Measurements from ENCODE around the gene FGL2.
"Not testable (repeated sequence)": the region's sequence is repeated elsewhere in the genome, so short reads cannot be mapped to it uniquely, and the experiment has no call there.

Gene FGL2

GRCh38 chr7:77175274-77175800 lies 24.3 kb downstream of the FGL2 start:
- not testable (repeated sequence) for H3K4me3 ChIP-seq (ENCODE audit: low read depth, low read length, poor library complexity, severe bottlenecking); H3K9ac ChIP-seq (ENCODE audit: low read length); H4K20me1 ChIP-seq (ENCODE audit: insufficient read depth, low read length); H2AFZ ChIP-seq (ENCODE audit: low read length); H3K4me1 ChIP-seq (ENCODE audit: insufficient read depth, low read length, severe bottlenecking); H3K27me3 ChIP-seq (ENCODE audit: insufficient read depth, low read length); H3K9me2 ChIP-seq (ENCODE audit: low read depth, low read length); H3F3A ChIP-seq (ENCODE audit: insufficient read depth, low read length); H3K79me2 ChIP-seq (ENCODE audit: insufficient read depth, low read length); H3K4me2 ChIP-seq (ENCODE audit: low read length); H3K27ac ChIP-seq (ENCODE audit: low read depth, low read length, poor library complexity, severe bottlenecking); H3K36me3 ChIP-seq (ENCODE audit: insufficient read depth, low read length); H3K9me3 ChIP-seq (ENCODE audit: low read length)

GRCh38 chr7:77174418-77174817 lies 25.2 kb downstream of the FGL2 start:
- H3K27me3 ChIP-seq (ENCODE audit: insufficient read depth, low read length); H2AFZ ChIP-seq (ENCODE audit: low read length); H3K9me3 ChIP-seq (ENCODE audit: low read length); H3K4me2 ChIP-seq (ENCODE audit: low read length); H3K79me2 ChIP-seq (ENCODE audit: insufficient read depth, low read length); H3K36me3 ChIP-seq (ENCODE audit: insufficient read depth, low read length); H3K9ac ChIP-seq (ENCODE audit: low read length); H3K4me3 ChIP-seq (ENCODE audit: low read depth, low read length, poor library complexity, severe bottlenecking); H3K4me1 ChIP-seq (ENCODE audit: insufficient read depth, low read length, severe bottlenecking); H3K9me2 ChIP-seq (ENCODE audit: low read depth, low read length); H3K27ac ChIP-seq (ENCODE audit: low read depth, low read length, poor library complexity, severe bottlenecking); H4K20me1 ChIP-seq (ENCODE audit: insufficient read depth, low read length); H3F3A ChIP-seq (ENCODE audit: insufficient read depth, low read length): not testable (repeated sequence)

DNA sequence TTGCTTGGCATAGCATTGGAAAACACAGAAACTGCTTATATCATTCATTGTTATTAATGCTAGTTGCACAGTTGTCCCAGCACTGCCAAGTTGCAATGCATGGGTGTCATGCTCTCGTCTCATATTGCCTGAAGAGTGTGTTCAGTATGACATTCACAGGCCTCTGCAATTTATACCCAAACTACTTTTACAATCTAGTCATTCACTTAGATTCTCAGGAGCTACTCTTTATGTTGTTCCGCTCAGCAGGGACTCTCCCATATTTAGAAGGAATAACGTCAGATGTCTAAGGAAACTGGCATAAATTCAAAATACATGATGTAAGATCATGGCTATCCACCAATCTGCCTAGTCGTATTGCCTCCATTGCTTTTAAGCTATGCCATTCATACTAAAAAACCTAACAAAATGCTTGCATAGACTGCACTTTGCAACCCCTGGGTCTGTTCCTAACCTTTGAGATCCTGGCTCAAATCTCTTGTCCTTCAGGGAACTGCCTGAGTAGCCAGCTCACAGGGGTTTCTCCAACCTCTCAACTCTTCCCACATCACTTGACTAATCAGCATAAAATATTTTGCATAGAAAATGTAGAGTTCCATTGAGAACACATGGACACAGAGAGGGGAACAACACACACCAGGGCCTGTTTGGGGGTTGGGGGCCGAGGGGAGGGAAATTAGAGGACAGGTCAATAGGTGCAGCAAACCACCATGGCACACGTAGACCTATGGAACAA lies 27.0 kb downstream of the FGL2 start:
- not testable (repeated sequence) for H2AFZ ChIP-seq (ENCODE audit: low read length); H3K36me3 ChIP-seq (ENCODE audit: insufficient read depth, low read length); H3K4me1 ChIP-seq (ENCODE audit: insufficient read depth, low read length, severe bottlenecking); H3K27ac ChIP-seq (ENCODE audit: low read depth, low read length, poor library complexity, severe bottlenecking); H3K9ac ChIP-seq (ENCODE audit: low read length); H4K20me1 ChIP-seq (ENCODE audit: insufficient read depth, low read length); H3K9me2 ChIP-seq (ENCODE audit: low read depth, low read length); H3K79me2 ChIP-seq (ENCODE audit: insufficient read depth, low read length); H3K4me2 ChIP-seq (ENCODE audit: low read length); H3K9me3 ChIP-seq (ENCODE audit: low read length); H3F3A ChIP-seq (ENCODE audit: insufficient read depth, low read length); H3K4me3 ChIP-seq (ENCODE audit: low read depth, low read length, poor library complexity, severe bottlenecking); H3K27me3 ChIP-seq (ENCODE audit: insufficient read depth, low read length)

- not testable (repeated sequence) for H3K27ac ChIP-seq (ENCODE audit: low read depth, low read length, poor library complexity, severe bottlenecking); H3K4me3 ChIP-seq (ENCODE audit: low read depth, low read length, poor library complexity, severe bottlenecking); H2AFZ ChIP-seq (ENCODE audit: low read length); H3K9me2 ChIP-seq (ENCODE audit: low read depth, low read length); H3K79me2 ChIP-seq (ENCODE audit: insufficient read depth, low read length); H3K4me2 ChIP-seq (ENCODE audit: low read length); H3K27me3 ChIP-seq (ENCODE audit: insufficient read depth, low read length); H3K9me3 ChIP-seq (ENCODE audit: low read length); H3K36me3 ChIP-seq (ENCODE audit: insufficient read depth, low read length); H3F3A ChIP-seq (ENCODE audit: insufficient read depth, low read length); H3K4me1 ChIP-seq (ENCODE audit: insufficient read depth, low read length, severe bottlenecking); H3K9ac ChIP-seq (ENCODE audit: low read length); H4K20me1 ChIP-seq (ENCODE audit: insufficient read depth, low read length)
Observed at GRCh38 chr7:77171073-77171472, 28.5 kb downstream of the FGL2 start.

- no peaks in the 10 kb centered on the region for H3F3A ChIP-seq (ENCODE audit: insufficient read depth, low read length)
- H3K9ac ChIP-seq (ENCODE audit: low read length) = no peak overlapping the region
- H3K27me3 ChIP-seq (ENCODE audit: insufficient read depth, low read length) = no peaks in the 10 kb centered on the region
- H3K4me2 ChIP-seq (ENCODE audit: low read length) = no peak overlapping the region
- H3K36me3 ChIP-seq (ENCODE audit: insufficient read depth, low read length) = no peaks in the 10 kb centered on the region
- TF ChIP-seq EZH2 (IDR thresholded peaks at IDR 0.05; ENCODE audit: borderline replicate concordance, low read length) (no peak), CTCF (IDR thresholded peaks at IDR 0.05; ENCODE audit: low read length) (no peak)
- no peak overlapping the region for H3K27ac ChIP-seq (ENCODE audit: low read depth, low read length, poor library complexity, severe bottlenecking)
- H4K20me1 ChIP-seq (ENCODE audit: insufficient read depth, low read length) = no peaks in the 10 kb centered on the region
- H3K79me2 ChIP-seq (ENCODE audit: insufficient read depth, low read length) = no peaks in the 10 kb centered on the region
- H3K4me3 ChIP-seq (ENCODE audit: low read depth, low read length, poor library complexity, severe bottlenecking) = no peak overlapping the region
- H3K9me3 ChIP-seq (ENCODE audit: low read length) = no peaks in the 10 kb centered on the region
- no peaks in the 10 kb centered on the region for H3K9me2 ChIP-seq (ENCODE audit: low read depth, low read length)
- H3K4me1 ChIP-seq (ENCODE audit: insufficient read depth, low read length, severe bottlenecking) = no peaks in the 10 kb centered on the region
- no peak overlapping the region for H2AFZ ChIP-seq (ENCODE audit: low read length)
Observed at GRCh38 chr7:77157446-77157845, 42.2 kb downstream of the FGL2 start.

GRCh38 chr7:77157034-77157433 lies 42.6 kb downstream of the FGL2 start:
- H3K36me3 ChIP-seq (ENCODE audit: insufficient read depth, low read length); H3K27ac ChIP-seq (ENCODE audit: low read depth, low read length, poor library complexity, severe bottlenecking); H3K9ac ChIP-seq (ENCODE audit: low read length); H3K4me1 ChIP-seq (ENCODE audit: insufficient read depth, low read length, severe bottlenecking); H3K79me2 ChIP-seq (ENCODE audit: insufficient read depth, low read length); H3K4me3 ChIP-seq (ENCODE audit: low read depth, low read length, poor library complexity, severe bottlenecking); H2AFZ ChIP-seq (ENCODE audit: low read length); H4K20me1 ChIP-seq (ENCODE audit: insufficient read depth, low read length); H3K9me3 ChIP-seq (ENCODE audit: low read length); H3K4me2 ChIP-seq (ENCODE audit: low read length); H3F3A ChIP-seq (ENCODE audit: insufficient read depth, low read length); H3K27me3 ChIP-seq (ENCODE audit: insufficient read depth, low read length); H3K9me2 ChIP-seq (ENCODE audit: low read depth, low read length): not testable (repeated sequence)

Data from OCI-LY1 (cell line).